Lower leg skin (tissue), 3 donors: Measurements from ENCODE around the gene RAB40B.

Experiments
- CTCF ChIP-seq, 3 donors: fragments of 450-650 bp; IDR thresholded peaks; one replicate each; pipeline ENCODE4 v1.5.1; 2016; ENCODE audit warnings: antibody characterized with exemption in 3 of 3, mild to moderate bottlenecking in 3 of 3, moderate library complexity in 2 of 3
- POLR2A ChIP-seq, 2 donors: fragments of 450-650 bp; IDR thresholded peaks; one replicate each; pipeline ENCODE4 v1.6.1; 2016 to 2017; ENCODE audit warnings: antibody characterized with exemption in 2 of 2, mild to moderate bottlenecking in 1 of 2, moderate library complexity in 1 of 2

DNA sequence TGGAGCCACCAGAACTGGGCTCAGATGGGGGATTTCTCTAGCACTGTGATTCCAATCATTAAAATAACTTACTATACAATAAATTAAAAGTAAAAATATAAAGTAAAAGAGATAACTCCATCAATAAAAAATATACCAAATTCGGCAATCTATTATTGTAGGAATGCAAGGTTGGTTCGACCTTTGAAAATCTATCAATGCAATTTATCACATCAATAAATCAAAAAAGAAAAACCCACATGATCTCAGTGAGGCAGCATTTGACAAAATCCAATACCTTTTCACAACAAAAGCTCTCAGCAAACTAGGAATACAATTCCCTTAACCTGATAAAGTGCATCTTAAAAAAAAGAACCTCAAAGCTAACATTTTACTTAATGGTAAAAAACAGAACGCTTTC is 17.0 kb downstream of the RAB40B start:
- TF ChIP-seq CTCF (IDR thresholded peaks at IDR 0.05) = no peak
- no peak for TF ChIP-seq POLR2A (IDR thresholded peaks at IDR 0.05)
